WERI-Rb-1 (cell line): Measurements from ENCODE around the gene STXBP2.

Experiments
- DNase-seq: peaks from one replicate; pipeline ENCODE4 v3.0.0-alpha.2; 2020
- H3K27ac ChIP-seq: fragments of 250-450 bp; sonication (Bioruptor Pico); 2 replicates; pipeline ENCODE4 v1.5.1; 2020; ENCODE audit warnings: mild to moderate bottlenecking, moderate library complexity
- H3K27me3 ChIP-seq: fragments of 250-450 bp; sonication (Bioruptor Pico); 2 replicates; pipeline ENCODE4 v1.5.1; 2021; ENCODE audit warnings: mild to moderate bottlenecking, low read depth, moderate library complexity; ENCODE audit not compliant: insufficient read depth, severe bottlenecking
- H3K36me3 ChIP-seq: fragments of 250-450 bp; sonication (Bioruptor Pico); 2 replicates; pipeline ENCODE4 v1.5.1; 2020; ENCODE audit warnings: mild to moderate bottlenecking, moderate library complexity
- H3K4me3 ChIP-seq: 2 replicates; pipeline ENCODE4 v1.5.1; 2011; ENCODE audit warnings: low read depth, mild to moderate bottlenecking, control low read depth, low read length
- H3K9me3 ChIP-seq: fragments of 250-450 bp; sonication (Bioruptor Pico); 2 replicates; pipeline ENCODE4 v1.5.1; 2021; ENCODE audit warnings: mild to moderate bottlenecking, moderate library complexity; ENCODE audit not compliant: severe bottlenecking
- CTCF ChIP-seq: IDR thresholded peaks from 2 replicates; pipeline ENCODE4 v1.5.1; 2011; ENCODE audit warnings: low read depth, mild to moderate bottlenecking, control low read depth, inconsistent platforms, low read length

Gene STXBP2

DNA sequence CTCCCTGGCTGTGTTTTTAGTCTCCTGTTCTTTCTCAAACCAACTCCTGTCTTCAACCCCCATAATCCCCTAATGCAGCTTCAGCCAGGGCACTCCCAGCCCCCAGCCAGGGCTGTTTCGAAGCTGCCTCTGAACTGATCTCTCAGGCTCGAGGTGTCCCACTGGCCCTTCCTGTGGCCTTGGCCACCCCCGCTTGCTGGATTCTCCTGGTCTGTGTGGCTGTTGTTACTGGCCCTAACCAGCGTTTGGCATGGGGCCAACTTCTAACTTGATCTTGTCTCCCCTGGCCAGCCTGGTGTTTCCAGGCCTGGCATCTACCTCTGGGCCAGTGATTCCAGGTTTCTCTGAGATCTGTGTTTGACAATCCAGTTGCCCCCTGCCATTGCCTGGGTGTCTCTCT is 18.6 kb upstream of the STXBP2 start:
- Histone ChIP-seq H3K27me3 (no peaks in the 10 kb centered on the region), H3K9me3 (no peaks in the 10 kb centered on the region)
- no peak for TF ChIP-seq CTCF

GRCh38 chr19:7618771-7619510 is 18.0 kb upstream of the STXBP2 start:
- peaks cover 61% of the 10 kb centered on the region for H3K36me3 ChIP-seq
- H3K4me3 ChIP-seq: no peak overlapping the region; the same call in 1 of the 2 replicates
- H3K27me3 ChIP-seq: no peaks in the 10 kb centered on the region
- H3K9me3 ChIP-seq: no peaks in the 10 kb centered on the region
- no peak for TF ChIP-seq CTCF
- peak overlapping the region; percentile 78 for H3K27ac ChIP-seq
- peak; percentile 95 for DNase-seq

More for the DNA sequence above, 18.6 kb upstream of the STXBP2 start:
- H3K4me3 ChIP-seq: peak overlapping the region; percentile 16
- H3K36me3 ChIP-seq: peaks cover 59% of the 10 kb centered on the region
- peak; percentile 61 for DNase-seq
- peak overlapping the region; percentile 78 for H3K27ac ChIP-seq

- Histone ChIP-seq H3K36me3 (peaks cover 61% of the 10 kb centered on the region), H3K27me3 (no peaks in the 10 kb centered on the region), H3K27ac (no peak overlapping the region), H3K4me3 (no peak overlapping the region), H3K9me3 (no peaks in the 10 kb centered on the region)
- no peak for DNase-seq
- no peak for TF ChIP-seq CTCF
Observed at GRCh38 chr19:7619671-7620441, 17.1 kb upstream of the STXBP2 start.

DNA sequence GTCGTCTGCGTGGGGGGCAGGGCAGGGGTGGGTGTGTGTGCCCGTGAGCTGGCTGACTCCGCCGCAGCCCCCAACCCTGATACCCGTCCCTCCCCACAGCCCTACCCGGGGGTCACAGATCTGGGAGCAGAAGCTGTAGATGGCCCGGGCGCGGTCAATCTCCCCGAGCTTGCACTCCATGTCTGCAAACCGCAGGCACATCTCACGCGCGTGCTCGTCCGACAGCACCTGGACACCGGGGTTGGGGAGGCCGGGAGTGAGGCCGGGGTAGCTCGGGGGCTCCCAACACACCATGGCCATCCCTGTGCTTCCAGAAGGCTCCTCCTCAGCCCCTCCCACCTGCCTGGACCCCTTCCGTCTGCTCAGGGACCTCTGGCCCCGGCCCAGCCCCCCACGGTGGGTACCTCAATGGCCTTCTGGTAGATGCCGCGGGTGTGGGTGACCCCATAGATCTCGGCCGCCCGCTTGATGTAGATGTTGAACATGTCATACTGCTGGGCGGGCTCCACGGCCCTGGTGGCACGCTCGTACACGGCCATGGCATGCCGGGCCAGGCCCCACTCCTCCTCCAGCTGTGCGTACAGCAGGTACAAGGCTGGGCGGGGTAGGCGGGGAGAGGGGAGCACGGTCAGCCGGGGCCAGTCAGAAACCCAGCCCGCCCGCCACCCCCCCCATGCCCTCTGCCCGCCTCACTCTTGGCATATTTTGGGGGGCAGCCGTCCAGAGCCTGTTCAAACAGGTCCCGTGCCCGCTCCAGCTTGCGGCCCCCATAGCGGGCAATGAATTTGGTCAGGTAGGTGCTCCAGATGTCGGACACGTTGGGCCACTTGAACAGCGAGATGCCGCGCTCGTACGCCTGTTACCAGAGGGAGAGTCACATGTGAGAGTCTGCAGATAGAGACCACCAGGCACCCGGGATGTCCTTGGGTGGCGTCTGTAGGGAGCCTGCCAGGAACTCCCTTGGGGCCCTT is 16.2 kb upstream of the STXBP2 start:
- no peak overlapping the region for H3K4me3 ChIP-seq
- TF ChIP-seq CTCF: no peak
- no peaks in the 10 kb centered on the region for H3K27me3 ChIP-seq
- H3K9me3 ChIP-seq: no peaks in the 10 kb centered on the region
- DNase-seq: no peak
- H3K27ac ChIP-seq: no peak overlapping the region
- H3K36me3 ChIP-seq: peaks cover 64% of the 10 kb centered on the region

GRCh38 chr19:7622933-7623685 is 13.8 kb upstream of the STXBP2 start:
- H3K4me3 ChIP-seq: no peak overlapping the region
- DNase-seq: no peak
- H3K27ac ChIP-seq: no peak overlapping the region
- H3K9me3 ChIP-seq: no peaks in the 10 kb centered on the region
- no peak for TF ChIP-seq CTCF
- H3K27me3 ChIP-seq: no peaks in the 10 kb centered on the region
- peaks cover 62% of the 10 kb centered on the region for H3K36me3 ChIP-seq
